IMR-90 (cell line): ENCODE measurements around the gene HOXA5.

Source experiments
- CEBPB ChIP-seq: IDR thresholded peaks from 2 replicates; pipeline ENCODE4 v1.6.1; 2012; ENCODE audit warnings: low read depth, low read length, improper control_type of control experiment
- CHD1 ChIP-seq: IDR thresholded peaks from 2 replicates; pipeline ENCODE4 v1.6.1; 2012; ENCODE audit warnings: low read depth, low read length, improper control_type of control experiment
- MAZ ChIP-seq: IDR thresholded peaks from 2 replicates; pipeline ENCODE4 v1.6.1; 2012; ENCODE audit warnings: low read depth, mild to moderate bottlenecking, low read length, improper control_type of control experiment, moderate library complexity, borderline replicate concordance
- POLR2A ChIP-seq: IDR thresholded peaks from 2 replicates; pipeline ENCODE4 v1.6.1; 2012; ENCODE audit warnings: mild to moderate bottlenecking, low read depth, low read length
- RAD21 ChIP-seq: IDR thresholded peaks from 2 replicates; pipeline ENCODE4 v1.6.1; 2012; ENCODE audit warnings: low read length, improper control_type of control experiment
- RCOR1 ChIP-seq: IDR thresholded peaks from 2 replicates; pipeline ENCODE4 v1.6.1; 2012; ENCODE audit warnings: mild to moderate bottlenecking, low read length, improper control_type of control experiment; ENCODE audit not compliant: insufficient replicate concordance
- RFX5 ChIP-seq: IDR thresholded peaks from 2 replicates; pipeline ENCODE4 v1.8.0; 2012; ENCODE audit warnings: low read depth, mild to moderate bottlenecking, low read length, moderate library complexity
- TF ChIP-seq, protein P1 (sequence below): conservative IDR thresholded peaks from 2 replicates; pipeline ENCODE4 v1.5.1; 2012; ENCODE audit warnings: mild to moderate bottlenecking, low read depth, low read length, improper control_type of control experiment
- TF ChIP-seq, protein P2 (sequence below): fragments of 150-350 bp; IDR thresholded peaks from 2 replicates; pipeline ENCODE4 v1.6.1; 2016; ENCODE audit warnings: low read depth, mild to moderate bottlenecking, low read length, moderate library complexity, borderline replicate concordance
- TF ChIP-seq, protein P3 (sequence below): fragments of 150-350 bp; IDR thresholded peaks from 2 replicates; pipeline ENCODE4 v1.6.1; 2017; ENCODE audit warnings: mild to moderate bottlenecking, antibody characterized with exemption, low read length, low read depth

DNA sequence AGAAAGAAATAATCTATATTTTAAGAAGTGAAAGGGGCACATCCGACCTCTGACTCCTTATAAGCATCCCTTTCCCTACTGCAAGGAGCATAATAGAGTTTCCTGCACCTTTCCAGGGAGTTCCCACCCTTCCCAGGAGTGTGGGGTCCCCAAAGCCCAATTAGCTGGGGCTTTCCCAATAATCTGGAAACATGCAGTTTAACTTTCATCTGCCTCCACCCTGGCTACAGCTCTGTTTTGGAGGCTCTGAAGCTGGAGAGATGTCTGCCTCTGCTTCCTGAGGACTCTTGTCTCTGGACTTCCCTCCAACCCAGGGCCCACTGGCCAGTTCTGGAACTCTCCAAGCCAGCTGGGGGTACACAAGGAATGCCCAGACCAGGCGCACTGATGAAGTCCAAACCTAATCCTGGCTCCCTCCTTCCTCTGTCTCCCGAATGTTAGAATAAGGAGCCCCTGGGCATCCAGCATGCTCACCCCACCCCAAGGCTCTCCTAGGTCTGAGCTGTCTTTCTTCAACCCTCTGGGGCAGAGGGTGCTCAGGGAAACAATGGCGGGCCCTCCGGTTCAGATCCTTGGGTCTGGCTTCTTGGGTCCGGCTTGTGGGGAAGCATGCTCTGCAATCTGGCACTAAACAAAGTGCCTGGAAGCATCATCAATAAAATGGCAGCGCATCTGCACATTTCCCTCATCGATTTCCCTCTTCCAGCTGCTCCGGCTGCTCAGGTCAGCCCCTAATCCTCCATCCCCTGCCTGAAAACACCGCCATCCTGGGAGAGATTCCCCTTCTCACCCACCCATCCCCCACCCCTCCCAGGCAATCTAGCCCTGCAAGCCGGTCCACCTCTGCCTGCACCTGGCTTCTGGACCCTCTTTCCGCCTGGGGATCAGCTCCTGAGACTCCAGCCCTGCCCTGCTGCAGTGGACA lies 26.3 kb downstream of the HOXA5 start:
- no peak for TF ChIP-seq RAD21
- TF ChIP-seq, protein P1, sequence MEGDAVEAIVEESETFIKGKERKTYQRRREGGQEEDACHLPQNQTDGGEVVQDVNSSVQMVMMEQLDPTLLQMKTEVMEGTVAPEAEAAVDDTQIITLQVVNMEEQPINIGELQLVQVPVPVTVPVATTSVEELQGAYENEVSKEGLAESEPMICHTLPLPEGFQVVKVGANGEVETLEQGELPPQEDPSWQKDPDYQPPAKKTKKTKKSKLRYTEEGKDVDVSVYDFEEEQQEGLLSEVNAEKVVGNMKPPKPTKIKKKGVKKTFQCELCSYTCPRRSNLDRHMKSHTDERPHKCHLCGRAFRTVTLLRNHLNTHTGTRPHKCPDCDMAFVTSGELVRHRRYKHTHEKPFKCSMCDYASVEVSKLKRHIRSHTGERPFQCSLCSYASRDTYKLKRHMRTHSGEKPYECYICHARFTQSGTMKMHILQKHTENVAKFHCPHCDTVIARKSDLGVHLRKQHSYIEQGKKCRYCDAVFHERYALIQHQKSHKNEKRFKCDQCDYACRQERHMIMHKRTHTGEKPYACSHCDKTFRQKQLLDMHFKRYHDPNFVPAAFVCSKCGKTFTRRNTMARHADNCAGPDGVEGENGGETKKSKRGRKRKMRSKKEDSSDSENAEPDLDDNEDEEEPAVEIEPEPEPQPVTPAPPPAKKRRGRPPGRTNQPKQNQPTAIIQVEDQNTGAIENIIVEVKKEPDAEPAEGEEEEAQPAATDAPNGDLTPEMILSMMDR = no peak
- TF ChIP-seq RFX5 = no peak
- TF ChIP-seq RCOR1 = no peak
- peak; percentile 25; the same call in 1 of the 2 replicates for TF ChIP-seq POLR2A
- no peak for TF ChIP-seq MAZ
- no peak for TF ChIP-seq CEBPB
- TF ChIP-seq, protein P2, sequence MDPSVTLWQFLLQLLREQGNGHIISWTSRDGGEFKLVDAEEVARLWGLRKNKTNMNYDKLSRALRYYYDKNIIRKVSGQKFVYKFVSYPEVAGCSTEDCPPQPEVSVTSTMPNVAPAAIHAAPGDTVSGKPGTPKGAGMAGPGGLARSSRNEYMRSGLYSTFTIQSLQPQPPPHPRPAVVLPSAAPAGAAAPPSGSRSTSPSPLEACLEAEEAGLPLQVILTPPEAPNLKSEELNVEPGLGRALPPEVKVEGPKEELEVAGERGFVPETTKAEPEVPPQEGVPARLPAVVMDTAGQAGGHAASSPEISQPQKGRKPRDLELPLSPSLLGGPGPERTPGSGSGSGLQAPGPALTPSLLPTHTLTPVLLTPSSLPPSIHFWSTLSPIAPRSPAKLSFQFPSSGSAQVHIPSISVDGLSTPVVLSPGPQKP = no peak
- TF ChIP-seq, protein P3, sequence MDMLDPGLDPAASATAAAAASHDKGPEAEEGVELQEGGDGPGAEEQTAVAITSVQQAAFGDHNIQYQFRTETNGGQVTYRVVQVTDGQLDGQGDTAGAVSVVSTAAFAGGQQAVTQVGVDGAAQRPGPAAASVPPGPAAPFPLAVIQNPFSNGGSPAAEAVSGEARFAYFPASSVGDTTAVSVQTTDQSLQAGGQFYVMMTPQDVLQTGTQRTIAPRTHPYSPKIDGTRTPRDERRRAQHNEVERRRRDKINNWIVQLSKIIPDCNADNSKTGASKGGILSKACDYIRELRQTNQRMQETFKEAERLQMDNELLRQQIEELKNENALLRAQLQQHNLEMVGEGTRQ = no peak
- no peak for TF ChIP-seq CHD1
